ENCODE measurements around the gene DNAH12. TPM values are rescaled to one million over a fixed set of nuclear protein-coding genes. Genes with fewer than 3 reads are reported as not detected.

Gene DNAH12
- polyA plus RNA-seq, 1 of the 3 experiments (the other 2 are of a cell fraction) = 0.03 TPM

GRCh38 chr3:57261119-57261518 is 283.0 kb downstream of the DNAH12 start:
- ChIA-PET CTCF (no interaction called here), POLR2A (no interaction called here)
- Histone ChIP-seq H3K9me3 (peaks cover 7% of the 10 kb centered on the region; the same call in 1 of the 2 replicates), H3K9me2 (no peaks in the 10 kb centered on the region), H3K4me3 (ENCODE audit: low read depth in 2 of 2, low read length in 1 of 2) (no peak overlapping the region), H3K4me2 (no peak overlapping the region), H3K27ac (ENCODE audit: low read depth in 2 of 2, low read length in 1 of 2) (no peak overlapping the region), H3K4me1 (ENCODE audit: control insufficient read depth in 1 of 2, insufficient read depth in 2 of 2, low read depth in 1 of 2, low read length in 1 of 2) (no peaks in the 10 kb centered on the region), H3K27me3 (ENCODE audit: insufficient read depth) (no peaks in the 10 kb centered on the region), H3F3A (replicated peaks; ENCODE audit: insufficient read depth) (no peaks in the 10 kb centered on the region), H3K36me3 (replicated peaks in 1 of 2; ENCODE audit: control insufficient read depth in 1 of 2, insufficient read depth in 2 of 2, low read length in 1 of 2) (peaks cover 39 to 80% of the 10 kb centered on the region in 2 experiments), H3K79me2 (ENCODE audit: insufficient read depth) (peaks cover 3% of the 10 kb centered on the region; the same call in 1 of the 2 replicates), H2AFZ (ENCODE audit: low read depth) (no peak overlapping the region), H4K20me1 (ENCODE audit: insufficient read depth) (no peaks in the 10 kb centered on the region), H3K9ac (no peak overlapping the region)
- no peak for TF ChIP-seq SMC3 (IDR thresholded peaks at IDR 0.05; ENCODE audit: low read depth, low read length)
- TF ChIP-seq RFX5 (IDR thresholded peaks at IDR 0.05; ENCODE audit: low read length) = no peak
- 91% methylated on average over 4 of the region's 4 CpGs for WGBS (ENCODE audit: low lambda C conversion rate)
- DNase-seq = no peak

- H3K27ac ChIP-seq (ENCODE audit: low read depth in 2 of 2, low read length in 1 of 2) = no peak overlapping the region
- H3K79me2 ChIP-seq (ENCODE audit: insufficient read depth) = no peaks in the 10 kb centered on the region
- H3K4me2 ChIP-seq = no peak overlapping the region
- no peaks in the 10 kb centered on the region for H4K20me1 ChIP-seq (ENCODE audit: insufficient read depth)
- no peak for TF ChIP-seq FOXJ3 (CRISPR knock-in tag; IDR thresholded peaks at IDR 0.05)
- no peak for TF ChIP-seq IRF3 (IDR thresholded peaks at IDR 0.05; ENCODE audit: low read depth, low read length)
- no peak for TF ChIP-seq RCOR1 (IDR thresholded peaks at IDR 0.05; ENCODE audit: low read length)
- no peak for TF ChIP-seq RAD21 (IDR thresholded peaks at IDR 0.05; ENCODE audit: low read length)
- TF ChIP-seq EZH2phosphoT487 (IDR thresholded peaks at IDR 0.05; ENCODE audit: borderline replicate concordance, low read depth) = no peak
- TF ChIP-seq, protein P1, sequence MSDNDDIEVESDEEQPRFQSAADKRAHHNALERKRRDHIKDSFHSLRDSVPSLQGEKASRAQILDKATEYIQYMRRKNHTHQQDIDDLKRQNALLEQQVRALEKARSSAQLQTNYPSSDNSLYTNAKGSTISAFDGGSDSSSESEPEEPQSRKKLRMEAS (IDR thresholded peaks at IDR 0.05; ENCODE audit: low read depth) = no peak
- no peak for TF ChIP-seq SIN3A (IDR thresholded peaks at IDR 0.05; ENCODE audit: borderline replicate concordance, low read depth, low read length)
- no peak for TF ChIP-seq EP300 (IDR thresholded peaks at IDR 0.05; ENCODE audit: borderline replicate concordance in 1 of 2, low read depth in 1 of 2, low read length in 1 of 2)
- no peak for TF ChIP-seq GABPA (IDR thresholded peaks at IDR 0.05; ENCODE audit: low read depth)
- TF ChIP-seq TEAD4 (IDR thresholded peaks at IDR 0.05; ENCODE audit: borderline replicate concordance, insufficient read depth) = no peak
- TF ChIP-seq NRF1 (IDR thresholded peaks at IDR 0.05; ENCODE audit: low read depth, low read length) = no peak
- no peak for TF ChIP-seq FOXM1 (IDR thresholded peaks at IDR 0.05; ENCODE audit: low read depth)
- no peak for TF ChIP-seq JUND (IDR thresholded peaks at IDR 0.05)
- no peak for TF ChIP-seq ELF1 (IDR thresholded peaks at IDR 0.05)
- H2AFZ ChIP-seq (ENCODE audit: low read depth) = no peak overlapping the region
- CTCF ChIA-PET = interaction anchor here (1.1 to 1.2 kb wide), 2 partner anchors 10 to 157 kb away, joined by 3 to 4 read pairs; no protein-coding TSS in a partner anchor
- no peaks in the 10 kb centered on the region for H3K9me2 ChIP-seq
- peaks cover 41 to 61% of the 10 kb centered on the region in 2 experiments for H3K36me3 ChIP-seq (replicated peaks in 1 of 2; ENCODE audit: control insufficient read depth in 1 of 2, insufficient read depth in 2 of 2, low read length in 1 of 2)
- no peak overlapping the region for H3K4me3 ChIP-seq (ENCODE audit: low read depth in 2 of 2, low read length in 1 of 2)
- H3K27me3 ChIP-seq (ENCODE audit: insufficient read depth) = no peaks in the 10 kb centered on the region
- POLR2A ChIA-PET = no interaction called here
- no peak overlapping the region for H3K9ac ChIP-seq
- H3K9me3 ChIP-seq = no peaks in the 10 kb centered on the region
- H3K4me1 ChIP-seq (ENCODE audit: control insufficient read depth in 1 of 2, insufficient read depth in 2 of 2, low read depth in 1 of 2, low read length in 1 of 2) = no peaks in the 10 kb centered on the region; a peak in 1 of 4 replicates
- H3F3A ChIP-seq (replicated peaks; ENCODE audit: insufficient read depth) = no peaks in the 10 kb centered on the region
- DNase-seq = no peak
These were observed 286.5 kb downstream of the DNAH12 start for GRCh38 chr3:57257678-57258077.
